Right lobe of liver (tissue), 4 donors: Measurements from ENCODE around the gene KIRREL2.

Experiments used
- POLR2A ChIP-seq: fragments of 450-650 bp; IDR thresholded peaks from one replicate; pipeline ENCODE4 v1.6.1; 2017; ENCODE audit warnings: antibody characterized with exemption, mild to moderate bottlenecking
- TF ChIP-seq, protein P1 (sequence below), 4 donors: fragments of 200-600 bp in 3 of 4; fragments of 450-650 bp in 1 of 4; IDR thresholded peaks; one replicate each; pipeline versions ENCODE4 v1.5.1 to v1.8.0; 2016 to 2022; ENCODE audit warnings: antibody characterized with exemption in 4 of 4, mild to moderate bottlenecking in 2 of 4
- donor health status: DM: no; HTN: no; CAD: no.
- donor health status: DM: no; HTN: no; CAD: no.
- donor health status: DM: no; HTN: yes; CAD: no.

- TF ChIP-seq, protein P1, sequence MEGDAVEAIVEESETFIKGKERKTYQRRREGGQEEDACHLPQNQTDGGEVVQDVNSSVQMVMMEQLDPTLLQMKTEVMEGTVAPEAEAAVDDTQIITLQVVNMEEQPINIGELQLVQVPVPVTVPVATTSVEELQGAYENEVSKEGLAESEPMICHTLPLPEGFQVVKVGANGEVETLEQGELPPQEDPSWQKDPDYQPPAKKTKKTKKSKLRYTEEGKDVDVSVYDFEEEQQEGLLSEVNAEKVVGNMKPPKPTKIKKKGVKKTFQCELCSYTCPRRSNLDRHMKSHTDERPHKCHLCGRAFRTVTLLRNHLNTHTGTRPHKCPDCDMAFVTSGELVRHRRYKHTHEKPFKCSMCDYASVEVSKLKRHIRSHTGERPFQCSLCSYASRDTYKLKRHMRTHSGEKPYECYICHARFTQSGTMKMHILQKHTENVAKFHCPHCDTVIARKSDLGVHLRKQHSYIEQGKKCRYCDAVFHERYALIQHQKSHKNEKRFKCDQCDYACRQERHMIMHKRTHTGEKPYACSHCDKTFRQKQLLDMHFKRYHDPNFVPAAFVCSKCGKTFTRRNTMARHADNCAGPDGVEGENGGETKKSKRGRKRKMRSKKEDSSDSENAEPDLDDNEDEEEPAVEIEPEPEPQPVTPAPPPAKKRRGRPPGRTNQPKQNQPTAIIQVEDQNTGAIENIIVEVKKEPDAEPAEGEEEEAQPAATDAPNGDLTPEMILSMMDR (IDR thresholded peaks at IDR 0.05), result no peak
- TF ChIP-seq POLR2A, result peak; percentile 41
Observed at GRCh38 chr19:35908973-35909683, 52.4 kb downstream of the KIRREL2 start.
